Measurements from ENCODE around the gene AK2.

The AK2 gene

DNA sequence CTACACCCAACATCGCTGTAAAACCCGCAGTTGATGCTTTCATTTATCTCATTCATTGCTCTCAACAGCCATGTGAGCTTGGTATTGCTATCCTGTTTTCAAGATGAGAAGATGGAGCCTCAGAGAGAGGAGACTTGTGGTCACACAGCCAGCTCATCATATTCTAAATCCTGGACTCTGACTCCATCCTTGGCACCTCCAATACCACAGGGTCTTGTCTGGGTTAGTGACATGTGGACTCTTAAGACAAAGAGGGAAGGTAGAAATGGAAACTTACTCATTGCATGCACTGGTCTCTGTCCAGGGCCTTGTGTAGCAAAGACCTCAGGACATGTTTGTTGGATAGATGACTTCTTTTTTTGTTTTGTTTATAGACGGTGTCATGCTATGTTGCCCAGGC lies 65.1 kb downstream of the AK2 start:
- no peak for DNase-seq (ENCODE audit: low spot score)

DNA sequence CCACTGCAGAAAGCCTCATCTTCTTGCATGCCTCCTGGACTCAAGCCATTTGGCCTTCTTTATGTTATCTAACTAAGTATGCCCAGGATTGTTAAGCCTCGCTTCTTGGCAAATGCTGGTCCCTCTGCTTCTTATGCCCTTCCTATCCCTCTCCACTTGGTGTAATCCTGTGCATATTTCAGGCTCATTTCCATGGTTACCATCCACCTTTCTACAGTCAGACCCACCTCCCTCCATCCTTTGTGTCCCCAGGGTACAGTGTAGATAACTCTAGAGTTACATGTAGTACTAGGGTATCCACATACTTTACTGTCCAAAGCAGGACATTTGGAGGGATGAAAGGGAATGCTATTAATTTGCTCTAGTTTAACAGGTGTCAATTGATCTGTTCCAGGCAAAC lies 65.5 kb downstream of the AK2 start:
- no peak for DNase-seq (ENCODE audit: low spot score)

DNA sequence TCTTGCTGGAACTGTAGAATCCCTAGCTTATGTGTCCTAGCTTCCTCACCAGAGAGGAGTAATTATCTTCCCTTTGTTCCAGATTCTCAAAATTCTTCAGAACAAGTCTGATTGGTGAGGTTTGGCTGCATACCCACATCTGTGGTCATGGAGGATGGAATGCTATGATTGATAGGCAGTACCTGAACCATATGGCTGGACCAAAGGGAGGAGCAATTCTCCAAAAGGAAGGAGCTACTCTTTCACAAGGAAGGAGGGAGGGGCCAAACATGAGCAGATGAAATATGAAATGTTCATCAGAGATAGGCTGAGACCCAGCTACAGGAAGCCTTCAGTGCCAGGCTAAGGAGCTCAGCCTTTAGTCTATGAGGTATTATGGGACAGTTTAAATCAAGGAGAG lies 67.1 kb downstream of the AK2 start:
- DNase-seq (ENCODE audit: low spot score), result no peak

DNA sequence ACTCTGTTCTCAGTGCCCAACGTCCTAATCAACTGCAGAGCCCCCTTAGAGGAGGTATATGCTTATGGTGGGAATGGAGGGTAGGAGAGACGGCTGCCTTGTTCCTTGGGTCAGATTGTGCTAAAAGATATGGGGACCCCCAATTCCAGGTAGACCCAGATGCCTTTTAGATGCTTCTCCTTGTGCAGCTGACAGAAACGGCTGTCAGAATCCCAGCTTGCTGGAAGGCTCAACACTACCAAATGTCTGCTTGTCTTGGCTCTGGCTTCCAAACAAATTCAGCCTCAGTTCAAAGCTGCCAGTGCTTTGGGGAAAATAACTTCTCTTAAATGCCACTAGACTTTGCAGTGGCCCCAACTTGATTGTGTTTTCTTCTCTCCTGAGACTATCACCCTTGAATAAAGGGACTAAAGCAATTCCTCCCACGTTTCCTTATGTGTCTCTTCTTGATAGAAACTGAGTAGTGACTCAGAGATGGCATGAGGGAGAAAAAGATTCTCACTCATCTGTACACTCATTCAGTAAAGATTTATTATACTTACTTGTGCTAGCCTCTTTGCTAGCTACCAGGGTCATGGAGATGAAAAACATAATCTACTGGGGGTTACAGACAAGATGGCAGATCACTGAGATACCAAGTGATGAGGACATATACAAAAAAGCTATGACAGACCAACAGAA lies 68.7 kb downstream of the AK2 start:
- DNase-seq (ENCODE audit: low spot score), result no peak

DNA sequence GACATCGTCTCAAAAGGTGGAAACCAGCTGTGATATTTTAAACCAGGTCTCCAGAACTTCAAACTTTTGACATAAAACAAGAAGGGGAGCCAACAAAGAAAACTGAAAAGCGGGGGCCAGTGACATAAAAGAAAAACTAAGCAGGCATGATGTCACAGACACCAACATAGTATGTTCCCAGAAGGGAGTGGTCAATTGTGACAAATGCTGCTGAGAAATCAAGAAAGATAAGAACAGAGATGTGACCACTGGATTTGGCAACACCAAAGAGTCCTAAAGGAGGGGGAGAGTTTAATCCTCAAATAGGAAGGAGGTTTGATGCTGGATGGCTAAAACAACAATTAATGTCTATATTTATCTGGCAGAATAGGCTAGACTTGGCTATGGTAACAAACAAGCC lies 69.8 kb downstream of the AK2 start:
- no peak for DNase-seq (ENCODE audit: low spot score)

DNA sequence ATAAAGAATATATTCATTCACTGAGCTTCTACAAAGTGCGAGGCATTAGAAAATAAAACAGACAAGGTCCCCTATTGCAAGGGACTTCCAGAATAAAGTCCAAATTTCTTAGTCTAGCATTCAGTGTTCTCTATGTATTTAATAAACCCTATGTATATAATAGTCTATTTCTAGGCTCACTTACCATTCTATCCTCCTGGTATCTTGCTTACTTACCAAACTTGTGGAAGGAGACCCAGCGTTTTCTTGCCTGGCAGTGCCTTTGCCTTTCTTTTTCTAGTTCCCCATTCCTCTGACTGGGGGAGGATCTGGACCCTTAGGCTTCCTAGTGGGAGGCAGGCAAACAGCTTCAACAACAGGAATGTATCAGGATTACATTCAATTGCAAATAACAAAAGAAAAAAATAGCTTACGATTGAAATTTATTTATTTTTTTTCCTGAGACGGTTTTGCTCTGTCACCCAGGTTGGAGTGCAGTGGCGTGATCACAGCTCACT lies 71.4 kb downstream of the AK2 start:
- no peak for DNase-seq (ENCODE audit: low spot score)

DNA sequence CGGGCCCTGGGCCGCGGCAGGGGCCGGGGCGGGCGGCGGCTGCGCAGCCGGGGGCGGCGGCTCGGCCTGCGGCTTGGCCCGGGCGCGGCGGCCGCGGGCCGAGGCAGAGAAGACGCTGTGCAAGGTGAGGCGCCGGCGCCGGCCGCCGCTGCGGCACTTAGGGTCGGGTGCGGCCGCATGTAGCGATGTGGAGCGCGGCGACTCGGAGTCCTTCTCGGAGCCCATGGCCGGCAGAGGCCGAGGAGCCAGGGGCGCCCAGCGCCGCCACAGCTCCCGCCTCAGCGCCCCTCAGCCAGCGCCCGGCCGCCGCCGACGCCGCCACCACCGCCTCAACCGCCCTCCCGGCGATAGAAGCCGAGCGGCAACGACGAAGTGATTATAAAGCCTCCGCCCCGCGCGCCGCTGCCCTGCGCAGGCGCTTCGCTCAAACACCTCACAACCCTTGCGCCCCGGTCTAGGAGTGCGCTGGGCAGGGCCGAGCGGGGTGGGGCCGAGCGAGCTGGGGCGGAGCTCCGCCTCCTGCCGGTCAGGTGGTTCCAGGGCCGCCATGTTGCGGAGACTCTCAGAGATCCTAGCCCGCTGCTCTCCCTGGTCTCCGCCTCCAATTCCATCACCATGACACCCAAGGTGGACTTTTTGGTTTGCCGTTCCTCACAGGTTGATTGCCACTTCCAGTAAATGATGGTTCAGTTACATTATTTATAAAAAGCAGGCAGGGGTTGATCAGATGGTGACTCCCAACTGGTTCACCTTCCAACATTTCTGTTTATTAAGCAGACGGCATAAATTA lies 72.0 kb downstream of the AK2 start, which contains the start of gene RNF19B:
TSS of gene RNF19B (minus strand) at position 349 of the 790 bp plus-strand sequence. CDS start at position 225, 124 bp downstream.
- DNase-seq (ENCODE audit: low spot score), result peak; percentile 95

DNA sequence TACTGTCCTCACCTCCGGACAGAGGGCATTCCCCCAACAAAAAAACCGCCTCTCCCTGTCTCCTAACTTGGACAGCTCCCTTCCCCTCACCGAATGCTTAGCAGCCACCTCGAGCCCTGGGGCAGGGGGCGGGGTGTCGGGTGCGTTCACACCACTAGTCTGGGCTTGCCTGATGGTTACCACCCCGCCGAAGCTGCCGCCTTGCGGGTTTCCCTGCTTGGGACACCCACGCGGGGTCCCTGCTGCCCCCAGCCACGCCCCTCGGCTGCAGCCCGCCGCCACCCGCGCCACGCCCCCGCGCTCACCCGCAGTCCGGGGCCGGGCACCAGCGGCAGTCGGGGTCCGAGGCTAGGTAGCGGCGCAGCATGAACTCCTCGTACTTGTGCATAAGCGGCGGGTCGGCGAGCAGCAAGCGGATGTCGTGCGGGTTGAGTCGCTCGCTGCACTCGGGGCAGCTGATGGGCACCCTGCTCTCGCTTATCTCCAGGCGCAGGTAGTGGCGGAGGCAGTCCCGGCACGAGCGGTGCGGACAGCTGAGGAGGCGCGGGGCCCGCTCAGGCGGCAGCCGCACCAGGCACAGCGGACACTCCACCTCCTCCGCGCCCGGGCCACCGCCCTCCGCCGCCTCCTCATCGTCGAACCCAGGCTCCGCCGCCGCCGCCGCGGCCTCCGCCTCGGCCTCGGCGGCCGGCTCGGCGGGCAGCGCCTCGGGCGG lies 72.8 kb downstream of the AK2 start:
- peak; percentile 52 for DNase-seq (ENCODE audit: low spot score)

DNA sequence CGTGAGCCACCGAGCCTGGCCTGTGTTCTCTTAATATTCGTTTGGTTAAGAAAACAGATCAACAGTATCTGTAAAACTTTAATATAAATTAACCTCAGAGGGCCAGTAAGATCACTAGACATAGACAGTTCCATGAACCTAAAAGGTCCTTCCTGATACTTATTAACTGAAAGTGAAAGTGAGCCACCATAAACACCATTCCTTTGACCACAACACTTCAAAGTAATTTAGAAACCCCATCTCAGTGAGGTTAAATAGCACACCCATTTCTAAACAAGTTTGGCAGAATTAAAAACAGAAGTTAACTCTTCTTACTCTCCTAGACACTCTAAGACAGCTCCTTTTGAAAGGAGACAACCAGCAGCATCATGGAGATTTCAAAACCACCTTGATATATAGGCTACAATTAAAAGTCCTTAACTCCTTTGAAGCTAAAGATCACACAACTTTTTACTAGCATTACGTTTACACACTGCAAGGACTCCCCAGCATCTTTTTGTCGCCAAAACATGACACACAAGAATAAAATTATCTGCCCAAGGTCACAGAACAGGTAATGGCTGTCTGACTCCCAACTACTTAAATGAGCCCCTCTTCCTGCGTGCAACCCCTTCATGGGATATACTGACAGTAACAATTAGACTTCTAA lies 74.3 kb downstream of the AK2 start:
- peak; percentile 54 for DNase-seq (ENCODE audit: low spot score)

DNA sequence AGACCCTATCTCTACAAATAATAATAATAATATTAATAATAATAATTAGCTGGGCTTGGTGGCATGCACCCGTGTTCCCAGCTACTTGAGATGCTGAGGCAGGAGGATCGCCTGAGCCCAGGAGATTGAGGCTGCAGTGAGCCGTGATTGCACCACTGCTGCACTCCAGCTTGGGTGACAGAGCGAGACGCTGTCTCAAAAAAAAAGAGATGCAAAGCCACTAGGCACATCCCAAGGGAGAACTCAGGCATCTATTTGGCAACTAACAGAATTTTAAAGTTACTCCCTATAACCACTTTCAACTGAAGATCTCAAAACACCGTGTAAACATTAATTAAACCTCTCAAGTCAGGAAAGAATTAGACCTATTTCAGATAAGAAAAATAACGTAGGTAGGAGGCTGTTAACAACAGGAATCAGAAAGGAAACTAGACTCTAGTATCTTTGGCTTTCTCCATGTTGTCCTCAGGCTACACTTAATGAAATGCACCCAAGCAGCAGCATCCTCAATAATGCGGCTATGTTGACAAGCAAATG lies 75.8 kb downstream of the AK2 start:
- no peak for DNase-seq (ENCODE audit: low spot score)

DNA sequence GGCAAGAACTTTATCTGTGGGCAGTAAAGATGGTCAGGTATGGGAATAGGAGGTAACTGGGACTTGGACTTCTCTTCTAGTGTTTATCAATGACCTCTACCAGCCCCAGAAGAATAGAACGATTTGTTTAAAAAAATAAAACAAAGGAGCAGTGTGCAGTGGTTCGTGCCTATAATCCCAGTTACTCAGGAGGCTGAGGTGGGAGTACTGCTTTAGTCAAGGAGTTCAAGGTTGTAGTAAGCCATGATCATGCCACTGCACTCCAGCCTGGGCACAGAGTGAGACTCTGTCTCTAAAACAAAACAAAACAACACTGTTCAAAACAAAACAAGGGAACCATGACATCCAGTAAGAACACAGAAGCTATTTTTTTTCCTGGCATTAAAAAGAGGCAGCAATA lies 76.3 kb downstream of the AK2 start:
- no peak for DNase-seq (ENCODE audit: low spot score)

DNA sequence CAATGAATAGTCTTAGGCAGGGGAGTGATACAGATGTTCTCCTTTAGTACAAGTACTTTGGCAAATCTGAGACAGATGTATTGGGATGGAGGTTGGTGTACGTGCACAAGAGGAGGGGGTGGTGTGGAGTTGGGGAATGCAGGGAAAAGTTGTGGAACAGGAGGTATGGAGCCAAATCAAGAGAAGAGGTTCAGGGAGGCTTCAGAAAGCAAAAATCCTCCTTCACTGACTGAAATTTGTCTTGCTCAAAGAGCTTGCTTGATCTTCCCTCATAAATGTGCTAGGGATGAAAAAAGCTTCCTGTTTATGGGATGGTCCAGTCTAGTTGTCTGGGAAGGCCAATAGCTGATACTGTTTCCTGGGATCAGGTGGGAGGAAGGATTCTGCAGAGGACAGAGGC lies 77.9 kb downstream of the AK2 start:
- DNase-seq (ENCODE audit: low spot score), result no peak

All from CD4-positive, alpha-beta T cell treated with Interleukin-15 for 4 hours (primary cell).